DOHH2 (cell line): ENCODE data around the gene PLXNB3.

ENCODE experiments used
- H3F3A ChIP-seq: fragments of 200-600 bp; sonication (generic), shearing (Covaris generic); 2 replicates; pipeline ENCODE4 v1.6.0; 2016; ENCODE audit warnings: antibody characterized with exemption, mild to moderate bottlenecking; ENCODE audit not compliant: control insufficient read depth, insufficient read depth
- H3K27ac ChIP-seq: fragments of 200-600 bp; sonication (generic); 2 replicates; pipeline ENCODE4 v1.5.1; 2014; ENCODE audit warnings: low read depth, mild to moderate bottlenecking, low read length, moderate library complexity
- H3K27me3 ChIP-seq: fragments of 200-600 bp; sonication (generic); 2 replicates; pipeline ENCODE4 v1.6.1; 2014; ENCODE audit warnings: mild to moderate bottlenecking, low read length, mixed read lengths; ENCODE audit not compliant: control insufficient read depth
- H3K36me3 ChIP-seq: fragments of 200-600 bp; sonication (generic); 2 replicates; pipeline ENCODE4 v1.6.1; 2014; ENCODE audit warnings: mild to moderate bottlenecking, low read length, moderate library complexity, mixed read lengths; ENCODE audit not compliant: control insufficient read depth
- H3K4me1 ChIP-seq: fragments of 200-600 bp; sonication (generic); 2 replicates; pipeline ENCODE4 v1.6.1; 2014; ENCODE audit warnings: mild to moderate bottlenecking, low read length, mixed read lengths; ENCODE audit not compliant: control insufficient read depth
- H3K4me2 ChIP-seq: fragments of 200-600 bp; sonication (generic); 2 replicates; pipeline ENCODE4 v1.6.0; 2014; ENCODE audit warnings: mild to moderate bottlenecking, low read length, moderate library complexity
- H3K4me3 ChIP-seq: fragments of 200-600 bp; sonication (generic); 2 replicates; pipeline ENCODE4 v1.5.1; 2014; ENCODE audit warnings: mild to moderate bottlenecking, low read length, mixed read lengths
- H3K79me2 ChIP-seq: fragments of 200-600 bp; sonication (generic); 2 replicates; pipeline ENCODE4 v1.6.1; 2014; ENCODE audit warnings: mild to moderate bottlenecking, low read length, mixed read lengths; ENCODE audit not compliant: control insufficient read depth
- H3K9me2 ChIP-seq: fragments of 200-600 bp; sonication (generic); replicated peaks from 2 replicates; pipeline ENCODE4 v1.6.1; 2014; ENCODE audit warnings: mild to moderate bottlenecking, low read length, mixed read lengths; ENCODE audit not compliant: control insufficient read depth
- H3K9me3 ChIP-seq: fragments of 200-600 bp; sonication (generic); 2 replicates; pipeline ENCODE4 v1.6.1; 2014; ENCODE audit warnings: antibody characterized with exemption, low read length, mixed read lengths; ENCODE audit not compliant: control insufficient read depth, insufficient read depth
- H4K20me1 ChIP-seq: fragments of 200-600 bp; sonication (generic); 2 replicates; pipeline ENCODE4 v1.6.0; 2014; ENCODE audit warnings: low read depth, mild to moderate bottlenecking, antibody characterized with exemption, low read length, moderate library complexity; ENCODE audit not compliant: control insufficient read depth, insufficient read depth
- EZH2phosphoT487 ChIP-seq: fragments of 200-600 bp; sonication (generic); IDR thresholded peaks from 2 replicates; pipeline ENCODE4 v1.6.1; 2017; ENCODE audit warnings: borderline replicate concordance, mild to moderate bottlenecking, antibody characterized with exemption, low read length, moderate library complexity, mixed read lengths
- TF ChIP-seq, protein P1 (sequence below): fragments of 200-600 bp; sonication (generic); IDR thresholded peaks from one replicate; pipeline ENCODE4 v1.5.1; 2014; ENCODE audit warnings: antibody characterized with exemption, mild to moderate bottlenecking, low read depth, low read length; ENCODE audit not compliant: poor library complexity, severe bottlenecking

The PLXNB3 gene

DNA sequence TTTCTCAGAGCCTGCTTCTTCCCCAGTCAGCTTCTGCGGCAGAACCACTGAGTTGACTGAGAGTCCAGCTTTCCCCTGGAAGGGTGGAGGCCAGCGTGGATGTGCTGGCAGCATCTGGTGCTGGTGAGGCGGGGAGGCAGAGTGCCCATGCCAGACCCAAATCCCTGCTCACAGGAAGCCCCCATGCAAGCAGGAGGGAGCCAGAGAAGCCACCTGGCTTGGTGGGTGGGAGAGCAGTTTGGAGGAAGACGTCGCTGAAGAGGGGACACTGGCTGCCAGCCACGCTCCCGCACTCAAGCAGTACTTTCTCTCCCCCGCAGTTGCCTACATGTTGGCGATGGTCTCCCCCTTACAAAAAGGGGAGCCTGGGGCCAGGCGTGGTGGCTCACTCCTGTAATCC is 60.3 kb downstream of the PLXNB3 start:
- H3K9me2 ChIP-seq: no peaks in the 10 kb centered on the region
- peaks cover 10% of the 10 kb centered on the region for H3K27me3 ChIP-seq
- H3K36me3 ChIP-seq: no peaks in the 10 kb centered on the region
- H3F3A ChIP-seq: no peaks in the 10 kb centered on the region
- H3K79me2 ChIP-seq: no peaks in the 10 kb centered on the region
- H3K4me2 ChIP-seq: no peak overlapping the region
- no peak overlapping the region for H3K4me3 ChIP-seq
- no peaks in the 10 kb centered on the region for H4K20me1 ChIP-seq
- no peaks in the 10 kb centered on the region for H3K4me1 ChIP-seq
- H3K27ac ChIP-seq: no peak overlapping the region
- no peak for TF ChIP-seq EZH2phosphoT487
- TF ChIP-seq, protein P1, sequence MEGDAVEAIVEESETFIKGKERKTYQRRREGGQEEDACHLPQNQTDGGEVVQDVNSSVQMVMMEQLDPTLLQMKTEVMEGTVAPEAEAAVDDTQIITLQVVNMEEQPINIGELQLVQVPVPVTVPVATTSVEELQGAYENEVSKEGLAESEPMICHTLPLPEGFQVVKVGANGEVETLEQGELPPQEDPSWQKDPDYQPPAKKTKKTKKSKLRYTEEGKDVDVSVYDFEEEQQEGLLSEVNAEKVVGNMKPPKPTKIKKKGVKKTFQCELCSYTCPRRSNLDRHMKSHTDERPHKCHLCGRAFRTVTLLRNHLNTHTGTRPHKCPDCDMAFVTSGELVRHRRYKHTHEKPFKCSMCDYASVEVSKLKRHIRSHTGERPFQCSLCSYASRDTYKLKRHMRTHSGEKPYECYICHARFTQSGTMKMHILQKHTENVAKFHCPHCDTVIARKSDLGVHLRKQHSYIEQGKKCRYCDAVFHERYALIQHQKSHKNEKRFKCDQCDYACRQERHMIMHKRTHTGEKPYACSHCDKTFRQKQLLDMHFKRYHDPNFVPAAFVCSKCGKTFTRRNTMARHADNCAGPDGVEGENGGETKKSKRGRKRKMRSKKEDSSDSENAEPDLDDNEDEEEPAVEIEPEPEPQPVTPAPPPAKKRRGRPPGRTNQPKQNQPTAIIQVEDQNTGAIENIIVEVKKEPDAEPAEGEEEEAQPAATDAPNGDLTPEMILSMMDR: no peak
- no peaks in the 10 kb centered on the region for H3K9me3 ChIP-seq

DNA sequence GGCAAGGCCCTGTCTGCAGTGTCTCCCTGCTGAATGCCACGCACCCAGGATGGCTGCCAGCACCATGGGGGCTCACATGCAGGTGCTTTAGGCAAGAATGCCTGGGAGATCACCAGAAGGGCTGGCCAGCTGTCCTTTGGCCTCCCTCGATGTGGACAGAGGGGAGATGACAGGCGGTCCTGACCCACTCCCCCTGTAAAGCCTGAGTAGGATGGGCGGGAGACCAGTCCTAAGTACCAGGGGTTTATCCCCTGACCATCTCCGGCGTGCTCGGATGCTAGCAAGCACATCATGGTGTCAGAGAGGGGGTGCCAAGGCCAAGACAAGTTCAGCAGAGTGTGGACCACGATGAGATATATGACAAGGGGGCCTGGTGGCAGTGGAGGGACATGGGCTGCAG is 61.0 kb downstream of the PLXNB3 start:
- no peak for TF ChIP-seq EZH2phosphoT487
- TF ChIP-seq, protein P1: no peak
- no peaks in the 10 kb centered on the region for H3K79me2 ChIP-seq
- no peaks in the 10 kb centered on the region for H3K9me2 ChIP-seq
- H3K4me1 ChIP-seq: no peaks in the 10 kb centered on the region
- no peak overlapping the region for H3K4me2 ChIP-seq
- H3K4me3 ChIP-seq: no peak overlapping the region
- no peak overlapping the region for H3K27ac ChIP-seq
- H4K20me1 ChIP-seq: no peaks in the 10 kb centered on the region
- H3K36me3 ChIP-seq: no peaks in the 10 kb centered on the region
- H3K9me3 ChIP-seq: no peaks in the 10 kb centered on the region
- H3F3A ChIP-seq: no peaks in the 10 kb centered on the region
- peaks cover 9% of the 10 kb centered on the region for H3K27me3 ChIP-seq
